NT2/D1 (cell line): ENCODE data around the gene FH.

Experiments
- DNase-seq: peaks from one replicate; pipeline ENCODE4 v3.0.0-alpha.2; 2011; ENCODE audit warnings: low read depth, low spot score
- H3K27me3 ChIP-seq: 2 replicates; pipeline ENCODE4 v1.6.0; 2011; ENCODE audit warnings: mild to moderate bottlenecking; ENCODE audit not compliant: insufficient read length, insufficient read depth
- H3K36me3 ChIP-seq: 2 replicates; pipeline ENCODE4 v1.6.1; 2011; ENCODE audit warnings: mild to moderate bottlenecking, low read length, mixed read lengths; ENCODE audit not compliant: insufficient read depth, insufficient read length
- H3K4me1 ChIP-seq: 2 replicates; pipeline ENCODE4 v1.5.1; 2011; ENCODE audit not compliant: insufficient read depth, insufficient read length
- H3K4me3 ChIP-seq: 2 replicates; pipeline ENCODE4 v1.5.1; 2011; ENCODE audit warnings: low read depth; ENCODE audit not compliant: insufficient read length
- H3K9ac ChIP-seq: 2 replicates; pipeline ENCODE4 v1.6.0; 2011; ENCODE audit warnings: low read depth; ENCODE audit not compliant: insufficient read length
- H3K9me3 ChIP-seq: 2 replicates; pipeline ENCODE4 v1.5.1; 2011; ENCODE audit warnings: mild to moderate bottlenecking, low read length; ENCODE audit not compliant: insufficient read depth
- SUZ12 ChIP-seq: IDR thresholded peaks from 2 replicates; pipeline ENCODE4 v1.6.1; 2011; ENCODE audit not compliant: insufficient read length, insufficient read depth; ENCODE audit errors: extremely low read depth
- YY1 ChIP-seq: IDR thresholded peaks from 2 replicates; pipeline ENCODE4 v1.6.1; 2011; ENCODE audit not compliant: insufficient read length, insufficient read depth
- ZNF274 ChIP-seq: IDR thresholded peaks from 2 replicates; pipeline ENCODE4 v1.6.1; 2011; ENCODE audit warnings: mild to moderate bottlenecking, low read depth, low read length

Gene FH

DNA sequence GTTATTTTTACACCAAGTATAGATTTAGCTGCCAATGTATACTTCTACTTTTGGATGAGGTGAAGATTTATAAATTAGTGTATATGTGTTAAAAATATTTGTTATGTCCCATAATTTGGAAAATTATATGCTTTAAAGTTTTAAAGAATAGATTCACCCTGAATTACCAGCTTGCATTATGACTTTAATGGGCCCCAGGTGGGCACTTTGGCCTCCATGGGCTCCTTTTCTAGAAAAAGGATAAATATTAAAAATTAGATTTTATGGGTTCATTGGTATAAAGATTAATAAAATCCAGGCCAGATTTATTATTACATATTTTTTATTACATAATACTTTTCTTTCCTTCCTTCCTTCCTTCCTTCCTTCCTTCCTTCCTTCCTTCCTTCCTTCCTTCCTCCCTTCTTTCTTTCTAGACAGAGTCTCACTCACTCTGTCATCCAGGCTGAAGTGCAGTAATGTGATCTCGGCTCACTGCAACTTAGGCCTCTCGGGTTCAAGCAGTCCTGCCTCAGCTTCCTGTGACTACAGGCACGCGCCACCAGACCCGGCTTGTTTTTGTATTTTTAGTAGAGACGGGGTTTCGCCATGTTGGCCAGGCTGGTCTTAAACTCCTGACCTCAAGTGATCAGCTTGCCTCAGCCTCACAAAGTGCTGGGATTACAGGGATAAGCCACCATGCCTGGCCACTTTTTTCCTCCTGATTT is 34.5 kb upstream of the FH start:
- no peaks in the 10 kb centered on the region for H3K36me3 ChIP-seq
- no peaks in the 10 kb centered on the region for H3K27me3 ChIP-seq
- no peak overlapping the region for H3K4me3 ChIP-seq
- H3K9me3 ChIP-seq: no peaks in the 10 kb centered on the region
- DNase-seq: no peak
- TF ChIP-seq YY1 (no peak), ZNF274 (no peak), SUZ12 (no peak)
- no peak overlapping the region for H3K9ac ChIP-seq
- H3K4me1 ChIP-seq: no peaks in the 10 kb centered on the region

DNA sequence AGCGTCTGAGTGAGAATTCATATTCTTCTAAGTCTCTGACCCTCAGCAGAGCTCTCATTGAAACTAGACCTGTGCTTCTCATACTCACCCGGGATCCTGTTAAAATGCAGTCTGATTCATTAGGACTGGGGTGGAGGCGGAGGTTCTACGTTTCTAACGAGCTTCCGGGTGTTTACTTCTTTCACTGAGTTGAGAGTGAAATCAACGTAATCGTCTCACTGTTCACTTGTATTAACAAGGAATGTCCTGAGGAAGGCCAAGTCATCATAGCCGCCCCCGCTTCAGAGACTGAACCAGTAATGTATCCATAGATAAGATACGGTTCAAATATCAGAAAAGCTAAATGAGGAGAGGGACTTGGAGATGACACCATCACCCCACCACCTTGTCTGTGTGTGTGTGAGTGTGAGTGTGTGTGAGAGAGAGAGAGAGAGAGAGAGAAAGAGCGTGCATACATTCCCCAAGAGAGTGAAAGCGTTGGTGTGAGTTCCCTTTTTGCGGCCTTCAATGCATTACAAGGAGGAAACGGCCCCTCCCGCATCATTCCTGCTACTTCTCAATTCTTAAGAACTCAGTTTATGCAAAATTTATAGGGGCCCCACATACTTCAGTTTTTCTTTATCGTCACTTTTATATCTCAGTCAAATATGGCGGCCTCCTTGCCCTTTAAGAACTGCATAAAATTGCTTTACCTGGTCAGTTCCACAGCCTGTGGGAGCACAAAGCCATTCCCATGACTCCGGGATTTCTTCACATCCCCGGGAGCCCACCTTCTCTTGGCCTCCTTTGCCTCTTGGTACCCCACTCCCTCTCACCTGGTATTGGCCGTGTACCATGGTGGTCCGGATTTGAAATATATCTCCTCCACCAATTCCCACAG is 32.4 kb upstream of the FH start:
- Histone ChIP-seq H3K27me3 (no peaks in the 10 kb centered on the region), H3K9me3 (no peaks in the 10 kb centered on the region), H3K9ac (no peak overlapping the region), H3K4me3 (no peak overlapping the region), H3K36me3 (no peaks in the 10 kb centered on the region), H3K4me1 (no peaks in the 10 kb centered on the region)
- TF ChIP-seq SUZ12 (no peak), ZNF274 (no peak), YY1 (no peak)
- DNase-seq: no peak

DNA sequence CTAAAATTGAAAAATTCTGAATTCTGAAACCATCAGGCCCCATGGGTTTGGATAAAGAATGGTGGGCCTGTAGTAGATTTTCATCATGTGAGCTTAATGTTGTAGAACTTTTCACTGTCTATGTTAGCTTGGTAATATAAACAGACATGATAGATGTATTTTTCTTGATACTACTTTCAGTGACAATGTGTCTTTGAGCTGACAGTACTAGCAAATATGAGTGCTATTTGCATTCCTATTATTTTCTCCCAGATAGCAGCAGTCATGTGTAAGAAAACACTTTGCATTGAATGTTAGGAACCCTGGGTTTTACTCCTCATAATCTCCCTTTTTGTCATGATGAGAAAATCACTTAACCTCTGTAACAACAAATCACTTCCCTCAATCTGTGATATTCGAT is 30.8 kb upstream of the FH start:
- Histone ChIP-seq H3K4me1 (no peaks in the 10 kb centered on the region), H3K4me3 (no peak overlapping the region)
- TF ChIP-seq SUZ12 (no peak), YY1 (no peak), ZNF274 (no peak)

DNA sequence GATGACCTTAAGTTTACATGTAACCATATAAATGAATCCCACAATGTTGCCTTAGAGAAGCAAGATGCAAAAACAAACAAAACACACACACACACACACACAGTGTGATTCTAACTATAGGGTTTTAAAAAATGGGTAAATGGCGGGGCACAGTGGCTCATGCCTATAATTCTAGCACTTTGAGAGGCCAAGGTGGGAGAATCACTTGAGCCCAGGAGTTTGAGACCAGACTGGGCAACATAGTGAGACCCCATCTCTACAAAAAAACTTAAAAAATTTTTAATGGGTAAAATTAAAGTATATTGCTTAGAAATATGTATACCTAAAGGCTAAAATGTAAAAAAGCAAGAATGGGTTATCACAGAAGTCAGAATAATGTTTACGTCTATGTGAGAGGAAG is 28.5 kb upstream of the FH start:
- H3K4me3 ChIP-seq: no peak overlapping the region
- no peak overlapping the region for H3K9ac ChIP-seq
- H3K36me3 ChIP-seq: no peaks in the 10 kb centered on the region
- DNase-seq: no peak
- TF ChIP-seq YY1 (no peak), ZNF274 (no peak), SUZ12 (no peak)
- no peaks in the 10 kb centered on the region for H3K27me3 ChIP-seq
- H3K9me3 ChIP-seq: no peaks in the 10 kb centered on the region
- H3K4me1 ChIP-seq: no peaks in the 10 kb centered on the region

More for the DNA sequence above, 30.8 kb upstream of the FH start:
- Histone ChIP-seq H3K9ac (no peak overlapping the region), H3K9me3 (no peaks in the 10 kb centered on the region), H3K27me3 (no peaks in the 10 kb centered on the region), H3K36me3 (no peaks in the 10 kb centered on the region)
- DNase-seq: no peak

DNA sequence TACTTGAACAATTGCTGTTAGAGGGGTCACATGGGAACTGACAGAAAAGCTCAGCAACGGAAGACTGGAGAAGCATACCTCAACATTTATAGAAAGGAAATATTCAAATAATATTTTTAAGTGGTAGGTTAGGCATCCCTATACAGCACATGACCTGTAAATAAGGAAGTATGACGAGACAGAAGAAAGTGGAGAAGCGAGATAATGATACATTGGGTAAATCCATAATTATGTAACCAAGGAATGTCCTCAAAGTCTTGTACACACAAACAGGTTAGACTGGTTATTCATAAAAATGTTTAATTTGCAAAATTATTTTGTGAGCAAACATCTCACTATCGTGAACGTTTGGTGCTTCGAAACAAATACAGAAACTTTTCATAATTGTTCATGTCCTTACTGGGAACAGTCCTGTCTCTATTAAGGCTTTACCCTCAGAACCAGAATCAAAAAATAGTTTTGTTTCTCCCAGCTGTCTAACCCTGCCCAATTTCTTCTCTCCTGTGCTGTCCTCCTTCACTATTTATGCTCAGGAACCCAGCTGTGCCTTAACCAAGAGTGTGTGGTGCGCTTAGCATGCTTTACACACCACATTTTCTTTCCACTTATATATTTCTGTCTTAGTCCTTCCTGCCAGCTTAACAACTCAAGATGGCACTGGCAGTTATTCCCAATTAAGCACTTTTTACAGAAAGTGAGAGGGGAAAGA is 22.8 kb upstream of the FH start:
- H3K9me3 ChIP-seq: no peaks in the 10 kb centered on the region
- H3K36me3 ChIP-seq: no peaks in the 10 kb centered on the region
- no peak overlapping the region for H3K4me3 ChIP-seq
- no peaks in the 10 kb centered on the region for H3K27me3 ChIP-seq
- no peak for DNase-seq
- no peaks in the 10 kb centered on the region for H3K4me1 ChIP-seq
- TF ChIP-seq ZNF274 (no peak), YY1 (no peak)
- no peak overlapping the region for H3K9ac ChIP-seq

DNA sequence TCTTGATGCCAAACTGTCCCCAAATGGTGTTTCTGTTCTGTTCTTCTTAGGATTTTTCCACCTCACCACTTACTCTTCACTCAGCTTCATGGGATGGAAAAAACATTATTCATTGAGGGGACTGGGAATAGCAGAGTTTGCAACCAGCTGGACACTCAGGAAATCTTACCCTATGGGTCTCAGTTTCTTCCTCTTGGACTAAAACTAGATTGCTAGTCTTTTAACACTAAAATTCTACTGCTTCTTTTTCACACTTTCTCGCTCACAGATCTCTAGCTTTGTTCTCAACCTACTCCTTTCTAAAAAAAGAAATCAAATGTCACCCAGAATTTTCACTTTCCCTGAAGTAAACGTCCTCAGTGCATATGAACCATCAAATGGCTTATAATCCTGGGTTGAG is 17.4 kb upstream of the FH start:
- no peak for DNase-seq
- H3K36me3 ChIP-seq: no peaks in the 10 kb centered on the region
- no peak overlapping the region for H3K4me3 ChIP-seq
- no peaks in the 10 kb centered on the region for H3K9me3 ChIP-seq
- H3K9ac ChIP-seq: no peak overlapping the region
- TF ChIP-seq ZNF274 (no peak), YY1 (no peak), SUZ12 (no peak)
- no peaks in the 10 kb centered on the region for H3K27me3 ChIP-seq
- H3K4me1 ChIP-seq: no peaks in the 10 kb centered on the region

DNA sequence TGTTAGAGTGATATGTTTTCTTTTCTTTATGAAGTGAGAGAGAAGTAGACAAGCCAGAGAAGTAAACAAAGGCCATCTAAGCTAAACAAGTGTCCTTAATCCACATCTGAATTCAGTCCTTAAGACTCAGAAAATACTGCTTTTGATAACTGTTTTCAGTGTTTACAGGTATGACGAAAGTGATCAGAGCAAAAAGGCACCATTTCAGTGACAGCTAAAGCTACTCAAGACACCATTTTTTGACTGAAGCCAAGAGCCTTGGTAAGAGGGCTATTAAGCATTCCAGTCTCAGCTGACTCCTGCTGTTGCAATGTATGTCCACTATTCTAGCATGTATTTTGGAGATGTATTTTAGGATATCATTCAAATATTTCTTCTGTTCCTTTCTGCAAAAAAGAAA is 16.7 kb upstream of the FH start:
- DNase-seq: no peak
- Histone ChIP-seq H3K4me1 (no peaks in the 10 kb centered on the region), H3K9ac (no peak overlapping the region), H3K9me3 (no peaks in the 10 kb centered on the region), H3K4me3 (no peak overlapping the region), H3K36me3 (no peaks in the 10 kb centered on the region), H3K27me3 (no peaks in the 10 kb centered on the region)
- TF ChIP-seq YY1: no peak
- no peak for TF ChIP-seq ZNF274
- TF ChIP-seq SUZ12: no peak
